CD4-positive, alpha-beta memory T cell (primary cell): Measurements from ENCODE around the gene NMT1. TPM values are rescaled to one million over a fixed set of nuclear protein-coding genes. Genes with fewer than 3 reads are reported as not detected.

Experiments used
- CTCF ChIA-PET: fragments of 350-600 bp; sonication (Branson Sonifier 250); formaldehyde crosslinking; loops from one replicate; lab custom pipeline; 2021; ENCODE audit warnings: inconsistent platforms; ENCODE audit not compliant: partially characterized antibody; lab: Charles Lee
- POLR2A ChIA-PET: fragments of 350-600 bp; sonication (Branson Sonifier 250); formaldehyde crosslinking; loops from one replicate; lab custom pipeline; 2021; ENCODE audit not compliant: partially characterized antibody; lab: Charles Lee
- DNase-seq, 5 donors: peaks; one replicate each; pipeline versions ENCODE4 v3.0.0 to v3.0.0-alpha.2; 2020 to 2022; ENCODE audit warnings: mixed read lengths in 1 of 5
- H3K27ac ChIP-seq: one replicate; pipeline ENCODE4 v1.7.0; 2013; ENCODE audit warnings: low read depth, low read length
- H3K27me3 ChIP-seq: 2 replicates; pipeline ENCODE4 v1.7.0; 2013; ENCODE audit warnings: mild to moderate bottlenecking, low read length, moderate library complexity; ENCODE audit not compliant: insufficient read depth
- H3K36me3 ChIP-seq: 2 replicates; pipeline ENCODE4 v1.7.0; 2013; ENCODE audit warnings: mild to moderate bottlenecking, low read length, moderate library complexity; ENCODE audit not compliant: insufficient read depth
- H3K4me1 ChIP-seq: 2 replicates; pipeline ENCODE4 v1.7.0; 2013; ENCODE audit warnings: mild to moderate bottlenecking, low read length, moderate library complexity; ENCODE audit not compliant: insufficient read depth
- H3K4me3 ChIP-seq, 2 donors: one replicate each; pipeline ENCODE4 v1.7.0; 2013; ENCODE audit warnings: low read length in 2 of 2, mild to moderate bottlenecking in 1 of 2
- H3K9me3 ChIP-seq, 2 donors: one replicate each; pipeline ENCODE4 v1.7.0; 2013; ENCODE audit warnings: low read length in 2 of 2, control low read depth in 1 of 2; ENCODE audit not compliant: control insufficient read depth in 1 of 2
- H3K27ac Mint-ChIP-seq, 7 donors: one replicate each; pipeline ENCODE4 v1.8.0; 2020 to 2021; ENCODE audit warnings: mixed read lengths in 7 of 7, mild to moderate bottlenecking in 6 of 7, inconsistent platforms in 3 of 7, moderate library complexity in 3 of 7
- H3K27me3 Mint-ChIP-seq, 2 donors: one replicate each; pipeline ENCODE4 v1.8.0; 2020 to 2021; ENCODE audit warnings: mixed read lengths in 2 of 2
- H3K36me3 Mint-ChIP-seq, 2 donors: one replicate each; pipeline ENCODE4 v1.8.0; 2020 to 2021; ENCODE audit warnings: mixed read lengths in 2 of 2, inconsistent platforms in 1 of 2, mild to moderate bottlenecking in 1 of 2
- H3K4me1 Mint-ChIP-seq, 4 donors: one replicate each; pipeline ENCODE4 v1.8.0; 2020 to 2021; ENCODE audit warnings: mixed read lengths in 4 of 4, mild to moderate bottlenecking in 1 of 4
- H3K4me3 Mint-ChIP-seq, 8 donors: one replicate each; pipeline ENCODE4 v1.8.0; 2020 to 2021; ENCODE audit warnings: mixed read lengths in 8 of 8, mild to moderate bottlenecking in 7 of 8, moderate library complexity in 6 of 8, inconsistent platforms in 3 of 8
- H3K9me3 Mint-ChIP-seq, 8 donors: one replicate each; pipeline ENCODE4 v1.8.0; 2020 to 2021; ENCODE audit warnings: mixed read lengths in 8 of 8, mild to moderate bottlenecking in 5 of 8, inconsistent platforms in 3 of 8, moderate library complexity in 1 of 8
- intact Hi-C: fragments of 100-400 bp; cut with micrococcal nuclease; formaldehyde crosslinking; loops from one replicate; pipeline ENCODE4 v1.15.1; 2023
- polyA plus RNA-seq, 2 donors: library from polyadenylated mRNA; unstranded; fragments of 300-500 nt; fragmentation: Illumina TruSeq; gene quantifications; one replicate each; pipeline ENCODE4 v1.2.3, GENCODE V29; 2021
- total RNA-seq, 2 experiments: library from RNA; stranded (reverse); gene quantifications; one replicate each; pipeline ENCODE4 v1.2.3, GENCODE V29; 2021

NMT1 gene
- 100 to 1,000 TPM; 125 to 126 TPM for total RNA-seq
- 10 to 100 TPM; 56.2 to 75.7 TPM for polyA plus RNA-seq

DNA sequence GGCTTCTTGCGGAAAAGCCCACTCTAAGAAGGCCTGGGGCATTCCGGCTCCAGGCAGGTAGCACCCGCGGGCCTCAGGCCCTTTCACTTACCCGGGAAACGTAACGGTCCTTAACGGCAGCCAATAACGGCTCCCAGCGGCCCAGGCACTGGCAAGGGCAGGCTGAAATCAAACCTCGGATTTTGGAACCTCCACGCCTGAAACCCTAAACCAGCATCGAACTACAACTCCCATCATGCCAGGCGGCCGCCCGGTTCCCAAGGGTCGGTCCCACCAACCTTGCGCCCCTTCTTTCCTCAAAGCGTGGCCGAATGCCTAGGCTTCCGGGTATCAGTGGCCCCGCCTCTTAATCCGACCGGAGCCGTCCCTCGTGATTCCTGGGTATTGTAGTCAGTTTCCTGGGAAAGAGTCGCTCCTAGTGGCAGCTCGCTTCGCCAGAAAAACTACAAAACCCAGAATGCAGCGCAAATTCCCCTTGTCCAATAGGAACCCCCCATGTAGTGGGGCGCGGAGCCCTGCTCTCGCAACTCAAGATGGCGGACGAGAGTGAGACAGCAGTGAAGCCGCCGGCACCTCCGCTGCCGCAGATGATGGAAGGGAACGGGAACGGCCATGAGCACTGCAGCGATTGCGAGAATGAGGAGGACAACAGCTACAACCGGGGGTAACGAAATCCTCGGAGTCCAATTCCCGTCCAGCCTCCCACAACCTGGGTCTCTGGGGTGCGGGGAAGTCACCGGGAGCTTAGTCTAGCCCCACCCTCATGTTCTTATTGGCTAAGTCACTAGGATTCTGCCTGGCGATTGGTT is at the start of gene NMT1:
Gene NMT1 (plus strand): TSS at position 521 of the 809 bp plus-strand sequence. CDS start 13 bp downstream, at position 534.
- Histone ChIP-seq H3K9me3 (no peaks in the 10 kb centered on the region), H3K27ac (peak within 1 kb of the TSS; percentile 88), H3K36me3 (peaks cover 5% of the 10 kb centered on the region), H3K4me3 (peak within 1 kb of the TSS; percentile 80 to 100), H3K27me3 (no peaks in the 10 kb centered on the region), H3K4me1 (peaks cover 42% of the 10 kb centered on the region)
- Mint-ChIP-seq H3K4me1 (peaks cover 20 to 64% (median 46%) of the 10 kb centered on the region in 4 donors), H3K36me3 (peaks cover 0 to 11% of the 10 kb centered on the region in 2 donors), H3K27me3 (no peaks in the 10 kb centered on the region), H3K27ac (peak within 1 kb of the TSS; percentile 91 to 100 (median 98)), H3K4me3 (peak within 1 kb of the TSS; percentile 96 to 100 (median 100)), H3K9me3 (no peaks in the 10 kb centered on the region)
- intact Hi-C loops = loop anchor here (1.0 to 5.0 kb wide), 7 partner anchors 10 to 286 kb away; partner anchors contain the start of genes DCAKD, EFTUD2, HEXIM1 and HEXIM2
- peak; percentile 98 to 99 (median 98) for DNase-seq
- POLR2A ChIA-PET = interaction anchor here (0.6 to 6.8 kb wide), 25 partner anchors 10 to 1693 kb away, joined by 3 to 105 read pairs (median 4); partner anchors contain the start of genes ACBD4, C1QL1, DCAKD and EFTUD2
- CTCF ChIA-PET = interaction anchor here (1.0 to 2.4 kb wide), 7 partner anchors 9 to 88 kb away, joined by 3 to 11 read pairs (median 6); partner anchors contain the start of genes ACBD4, DCAKD and HEXIM1

DNA sequence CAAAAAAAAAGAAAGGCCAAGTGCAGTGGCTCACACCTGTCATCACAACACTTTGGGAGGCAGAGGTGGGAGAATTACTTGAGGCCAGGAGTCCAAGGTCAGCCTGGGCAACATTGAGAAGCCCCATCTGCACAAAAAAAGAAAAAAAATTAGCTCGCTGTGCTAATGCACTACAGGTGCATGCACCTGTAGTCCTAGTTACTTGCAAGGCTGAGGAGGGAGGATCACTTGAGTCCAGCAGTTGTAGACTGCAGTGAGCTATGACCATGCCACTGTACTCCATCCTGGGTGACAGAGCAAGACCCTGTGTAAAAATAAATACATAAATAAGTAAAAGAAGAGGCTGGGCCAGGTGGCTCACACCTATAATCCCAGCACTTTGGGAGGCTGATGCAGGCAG is 49.4 kb upstream of the NMT1 start:
- POLR2A ChIA-PET = no interaction called here
- intact Hi-C loops = loop anchor here (10.0 kb wide), 1 partner anchor 67 kb away; the partner anchor contains the start of gene KIF18B
- H3K9me3 ChIP-seq = no peaks in the 10 kb centered on the region
- no peak overlapping the region for H3K4me3 ChIP-seq
- H3K9me3 Mint-ChIP-seq = peaks cover 0 to 2% (median 0%) of the 10 kb centered on the region in 8 donors
- DNase-seq = no peak
- H3K27ac ChIP-seq = no peak overlapping the region
- no peaks in the 10 kb centered on the region for H3K4me1 ChIP-seq
- H3K27ac Mint-ChIP-seq = no peak overlapping the region
- no peaks in the 10 kb centered on the region for H3K4me1 Mint-ChIP-seq
- peaks cover 8 to 22% of the 10 kb centered on the region in 2 donors for H3K27me3 Mint-ChIP-seq
- CTCF ChIA-PET = interaction anchor here (1.0 to 1.1 kb wide), 2 partner anchors 10 to 13 kb away, joined by 3 read pairs; no protein-coding TSS in a partner anchor
- H3K36me3 Mint-ChIP-seq = no peaks in the 10 kb centered on the region
- no peak overlapping the region for H3K4me3 Mint-ChIP-seq
- H3K36me3 ChIP-seq = no peaks in the 10 kb centered on the region
- H3K27me3 ChIP-seq = no peaks in the 10 kb centered on the region

DNA sequence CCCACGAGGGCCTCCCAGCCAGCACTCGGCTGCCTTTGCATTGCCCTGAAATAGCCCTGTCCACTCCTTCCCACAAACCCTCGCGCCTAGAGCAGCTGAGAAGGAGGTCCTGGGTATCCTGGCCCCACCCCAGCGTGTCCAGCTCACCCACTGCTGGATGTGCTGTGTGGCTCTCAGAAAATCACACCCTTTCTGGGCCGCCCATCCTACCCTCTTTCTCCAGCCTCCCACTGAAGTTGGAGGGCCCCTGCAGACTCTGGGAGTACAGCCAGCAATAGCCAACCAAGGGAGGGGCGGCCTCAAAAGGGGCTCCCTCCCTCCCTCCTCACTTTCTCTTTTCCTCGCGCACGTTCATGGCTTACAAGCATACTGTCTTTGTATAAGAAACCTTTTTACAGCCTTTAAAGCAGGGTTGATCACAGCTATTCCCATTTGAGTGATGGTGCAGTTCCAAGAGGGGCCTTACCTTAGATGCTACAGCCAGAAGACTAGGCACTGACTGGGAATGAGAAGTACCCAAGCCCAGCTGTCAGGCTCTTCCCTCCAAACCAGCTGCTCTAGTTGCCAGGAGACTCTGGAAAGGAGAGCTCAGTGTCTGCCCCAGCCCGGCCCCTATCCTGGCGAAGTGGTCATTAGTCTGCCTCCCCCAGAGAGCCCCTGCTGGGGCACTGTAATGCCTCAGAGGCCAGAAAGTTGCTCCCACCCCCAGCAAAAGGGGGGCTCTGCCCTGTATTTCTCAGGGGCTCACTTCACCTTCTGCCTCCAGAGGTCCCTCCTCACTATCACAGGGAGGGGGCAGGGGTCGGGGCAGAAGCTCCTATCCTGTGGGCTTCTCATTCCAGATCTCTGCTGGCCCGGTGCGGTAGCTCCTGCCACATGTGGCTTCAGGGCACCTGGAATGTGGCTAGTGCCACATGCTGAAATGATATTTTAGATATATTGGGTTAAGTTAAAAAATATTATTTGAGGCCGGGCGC is 47.8 kb upstream of the NMT1 start:
- Histone ChIP-seq H3K9me3 (no peaks in the 10 kb centered on the region), H3K27ac (no peak overlapping the region), H3K4me1 (no peaks in the 10 kb centered on the region), H3K27me3 (no peaks in the 10 kb centered on the region), H3K36me3 (no peaks in the 10 kb centered on the region), H3K4me3 (no peak overlapping the region)
- ChIA-PET POLR2A (no interaction called here), CTCF (interaction anchor here (0.7 to 1.4 kb wide), 2 partner anchors 85 to 92 kb away, joined by 3 read pairs; no protein-coding TSS in a partner anchor)
- no peak overlapping the region for H3K27ac Mint-ChIP-seq
- no peak for DNase-seq
- intact Hi-C loops = loop anchor here (10.0 kb wide), 1 partner anchor 69 kb away; the partner anchor contains the start of gene KIF18B
- H3K36me3 Mint-ChIP-seq = no peaks in the 10 kb centered on the region
- H3K27me3 Mint-ChIP-seq = peaks cover 7 to 20% of the 10 kb centered on the region in 2 donors
- H3K9me3 Mint-ChIP-seq = no peaks in the 10 kb centered on the region
- H3K4me1 Mint-ChIP-seq = no peaks in the 10 kb centered on the region
- H3K4me3 Mint-ChIP-seq = no peak overlapping the region

DNA sequence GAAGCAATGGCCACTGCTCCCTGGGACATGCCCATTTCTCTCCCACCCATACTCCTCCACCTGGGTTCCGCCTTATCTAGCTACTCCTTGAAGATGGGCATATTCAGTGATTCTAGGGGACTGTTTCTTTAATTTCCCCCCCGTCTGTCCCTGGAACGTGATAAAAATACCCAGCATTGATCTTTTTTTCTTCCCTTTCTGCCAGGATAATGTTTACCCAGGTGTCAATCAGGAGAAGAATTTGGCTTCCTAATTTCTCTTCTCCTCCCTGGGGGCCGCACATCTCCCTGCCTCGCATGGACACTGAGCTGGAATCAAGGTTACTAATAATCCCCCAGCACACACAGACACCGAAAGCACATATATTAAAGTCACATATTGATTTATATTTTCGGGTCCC is 44.9 kb upstream of the NMT1 start:
- no peak overlapping the region for H3K4me3 ChIP-seq
- H3K36me3 ChIP-seq = no peaks in the 10 kb centered on the region
- H3K9me3 ChIP-seq = no peaks in the 10 kb centered on the region
- Mint-ChIP-seq H3K36me3 (peaks cover 0 to 2% of the 10 kb centered on the region in 2 donors), H3K4me3 (no peak overlapping the region), H3K27ac (no peak overlapping the region), H3K27me3 (peaks cover 23 to 39% of the 10 kb centered on the region in 2 donors), H3K4me1 (peaks cover 8 to 17% (median 13%) of the 10 kb centered on the region in 4 donors), H3K9me3 (no peaks in the 10 kb centered on the region)
- POLR2A ChIA-PET = no interaction called here
- peaks cover 14% of the 10 kb centered on the region for H3K4me1 ChIP-seq
- CTCF ChIA-PET = no interaction called here
- H3K27ac ChIP-seq = no peak overlapping the region
- DNase-seq = no peak
- intact Hi-C loops = loop anchor here (10.0 kb wide), 1 partner anchor 71 kb away; the partner anchor contains the start of gene KIF18B
- H3K27me3 ChIP-seq = peaks cover 15% of the 10 kb centered on the region

DNA sequence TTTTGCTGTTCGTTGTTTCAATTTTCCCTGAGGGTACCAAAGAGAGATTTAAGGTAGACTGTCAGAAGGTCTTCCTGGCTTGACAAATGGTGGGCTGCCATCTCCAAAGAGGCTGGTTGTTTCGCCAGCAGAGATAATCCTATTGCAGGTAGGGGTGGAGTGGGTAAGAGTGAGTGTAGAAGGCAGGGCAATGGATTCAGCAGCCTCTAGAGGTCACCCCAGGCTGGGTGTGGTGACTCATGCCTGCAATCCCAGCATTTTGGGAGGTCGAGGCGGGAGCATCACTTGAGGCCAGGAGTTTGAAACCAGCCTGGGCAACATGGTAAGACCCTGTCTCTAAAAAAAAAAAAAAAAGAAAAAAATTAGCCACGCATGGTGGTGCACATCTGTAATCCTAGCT is 44.3 kb upstream of the NMT1 start:
- Mint-ChIP-seq H3K4me3 (no peak overlapping the region), H3K36me3 (peaks cover 0 to 2% of the 10 kb centered on the region in 2 donors), H3K9me3 (no peaks in the 10 kb centered on the region), H3K27ac (no peak overlapping the region), H3K27me3 (peaks cover 26 to 41% of the 10 kb centered on the region in 2 donors), H3K4me1 (peaks cover 11 to 20% (median 17%) of the 10 kb centered on the region in 4 donors)
- no peak overlapping the region for H3K4me3 ChIP-seq
- H3K9me3 ChIP-seq = no peaks in the 10 kb centered on the region
- ChIA-PET POLR2A (no interaction called here), CTCF (interaction anchor here (0.7 kb wide), 2 partner anchors 9 to 236 kb away, joined by 3 read pairs; no protein-coding TSS in a partner anchor)
- no peak overlapping the region for H3K27ac ChIP-seq
- DNase-seq = no peak
- peaks cover 20% of the 10 kb centered on the region for H3K27me3 ChIP-seq
- H3K36me3 ChIP-seq = no peaks in the 10 kb centered on the region
- intact Hi-C loops = loop anchor here (10.0 kb wide), 1 partner anchor 72 kb away; the partner anchor contains the start of gene KIF18B
- peaks cover 20% of the 10 kb centered on the region for H3K4me1 ChIP-seq

DNA sequence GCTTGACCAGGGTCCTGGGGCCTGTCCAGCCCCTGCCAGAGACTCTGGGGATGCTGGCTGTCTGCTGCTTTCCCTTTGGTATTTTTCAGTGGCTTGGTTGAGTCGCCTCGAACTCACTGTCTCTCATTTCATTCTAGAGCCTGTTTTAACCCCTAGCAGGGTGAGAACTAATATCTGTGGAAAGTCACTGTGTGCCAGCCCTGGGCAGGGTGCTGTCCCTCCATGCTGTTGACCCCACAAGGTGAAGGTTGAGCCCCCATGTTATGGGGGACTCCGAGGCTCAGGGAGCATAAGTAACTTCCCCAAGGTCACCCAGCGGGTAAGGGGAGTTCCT is 42.6 kb upstream of the NMT1 start:
- Histone ChIP-seq H3K27ac (no peak overlapping the region), H3K9me3 (no peaks in the 10 kb centered on the region), H3K36me3 (no peaks in the 10 kb centered on the region), H3K4me3 (peak overlapping the region in 1 of 2 donors; percentile 23), H3K27me3 (peaks cover 20% of the 10 kb centered on the region), H3K4me1 (peaks cover 25% of the 10 kb centered on the region)
- no peak for DNase-seq
- H3K27me3 Mint-ChIP-seq = peaks cover 26 to 41% of the 10 kb centered on the region in 2 donors
- H3K27ac Mint-ChIP-seq = peak overlapping the region in 3 of 7 donors; percentile 69 to 85 (median 69)
- H3K9me3 Mint-ChIP-seq = no peaks in the 10 kb centered on the region
- ChIA-PET POLR2A (interaction anchor here (1.5 kb wide), 1 partner anchor 109 kb away, joined by 3 read pairs; no protein-coding TSS in a partner anchor), CTCF (interaction anchor here (5.8 kb wide), 1 partner anchor 98 kb away, joined by 76 read pairs; no protein-coding TSS in a partner anchor)
- H3K4me3 Mint-ChIP-seq = peak overlapping the region; percentile 79 to 94 (median 86)
- intact Hi-C loops = loop anchor here (10.0 kb wide), 1 partner anchor 74 kb away; the partner anchor contains the start of gene KIF18B
- H3K4me1 Mint-ChIP-seq = peaks cover 11 to 22% (median 18%) of the 10 kb centered on the region in 4 donors
- peaks cover 0 to 2% of the 10 kb centered on the region in 2 donors for H3K36me3 Mint-ChIP-seq
